ENCODE data around the gene SOHLH2.

- TF ChIP-seq CTCF (IDR thresholded peaks at IDR 0.05), result no peak
- TF ChIP-seq POLR2A (IDR thresholded peaks at IDR 0.05), result no peak
- no peak for TF ChIP-seq POLR2AphosphoS5 (IDR thresholded peaks at IDR 0.05)
- no peak for TF ChIP-seq EP300 (IDR thresholded peaks at IDR 0.05)
Observed at GRCh38 chr13:36125841-36126240, 88.5 kb downstream of the SOHLH2 start.

Measured in gastroesophageal sphincter (tissue), 3 donors.